Measurements from ENCODE around the gene GABRG3. TPM values are rescaled to one million over a fixed set of nuclear protein-coding genes. Genes with fewer than 3 reads are reported as not detected.

GABRG3 gene
- polyA plus RNA-seq, 2 of the 4 experiments (the other 2 are of a cell fraction) = 0.08 to 0.18 TPM

DNA sequence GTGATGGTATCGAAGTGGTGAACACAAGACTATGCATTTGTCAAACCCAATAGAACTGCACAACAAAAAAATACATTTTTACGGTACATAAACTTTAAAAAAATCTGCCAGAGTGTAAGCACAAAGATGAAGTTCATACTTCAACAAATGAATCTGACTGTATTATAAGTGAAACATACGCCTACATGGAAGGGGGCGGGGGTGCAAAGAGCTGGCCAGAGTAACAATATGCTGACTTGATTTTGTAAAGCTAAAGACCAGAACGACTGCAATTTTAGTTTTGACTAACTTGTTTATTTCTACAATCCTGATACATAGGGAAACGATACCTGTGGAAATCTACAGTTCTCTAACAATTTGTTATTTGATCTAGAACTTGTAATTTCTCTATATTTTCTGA is 426.0 kb downstream of the GABRG3 start:
- no peak overlapping the region for H3K4me3 ChIP-seq
- 27% methylated on average over 6 of the region's 6 CpGs for WGBS (ENCODE audit: missing lambda C conversion rate)
- no peak overlapping the region for H3K4me2 ChIP-seq
- no peak for DNase-seq (ENCODE audit: low read depth in 1 of 2, low spot score in 1 of 2)
- ChIA-PET POLR2A (no interaction called here), CTCF (no interaction called here)
- no peaks in the 10 kb centered on the region for H3K9me3 ChIP-seq
- no peak overlapping the region for H3K27ac ChIP-seq
- no peaks in the 10 kb centered on the region for H3K4me1 ChIP-seq
- TF ChIP-seq NPAS2 (CRISPR knock-in tag; IDR thresholded peaks at IDR 0.05; ENCODE audit: borderline replicate concordance) (no peak), GATA3 (IDR thresholded peaks at IDR 0.05; ENCODE audit: borderline replicate concordance) (no peak), MAZ (IDR thresholded peaks at IDR 0.05; ENCODE audit: borderline replicate concordance, low read depth, low read length) (no peak), MAFK (IDR thresholded peaks at IDR 0.05; ENCODE audit: partially characterized antibody) (no peak), EHF (CRISPR knock-in tag; IDR thresholded peaks at IDR 0.05) (no peak), HEYL (CRISPR knock-in tag; IDR thresholded peaks at IDR 0.05) (no peak), ZC3H11A (IDR thresholded peaks at IDR 0.05) (no peak), POLR2A (IDR thresholded peaks at IDR 0.05; ENCODE audit: low read length) (no peak), NFE2L2 (conservative IDR thresholded peaks at IDR 0.05; ENCODE audit: low read length) (no peak), KDM5A (IDR thresholded peaks at IDR 0.05) (no peak), REST (IDR thresholded peaks at IDR 0.05) (no peak)
- TF ChIP-seq, protein P1, sequence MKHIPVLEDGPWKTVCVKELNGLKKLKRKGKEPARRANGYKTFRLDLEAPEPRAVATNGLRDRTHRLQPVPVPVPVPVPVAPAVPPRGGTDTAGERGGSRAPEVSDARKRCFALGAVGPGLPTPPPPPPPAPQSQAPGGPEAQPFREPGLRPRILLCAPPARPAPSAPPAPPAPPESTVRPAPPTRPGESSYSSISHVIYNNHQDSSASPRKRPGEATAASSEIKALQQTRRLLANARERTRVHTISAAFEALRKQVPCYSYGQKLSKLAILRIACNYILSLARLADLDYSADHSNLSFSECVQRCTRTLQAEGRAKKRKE (CRISPR knock-in tag; IDR thresholded peaks at IDR 0.05; ENCODE audit: low read depth) = no peak
- no peak for FAIRE-seq
- no peak for ATAC-seq

- ATAC-seq (no peak), DNase-seq (ENCODE audit: low read depth in 1 of 2, low spot score in 1 of 2) (no peak), FAIRE-seq (no peak)
- H3K27ac ChIP-seq = no peak overlapping the region
- no peak overlapping the region for H3K4me2 ChIP-seq
- TF ChIP-seq HDAC2 (IDR thresholded peaks at IDR 0.05) (no peak), KDM5A (IDR thresholded peaks at IDR 0.05) (no peak), HOXB5 (CRISPR knock-in tag; IDR thresholded peaks at IDR 0.05) (no peak), JUN (IDR thresholded peaks at IDR 0.05) (no peak), CTCF (IDR thresholded peaks at IDR 0.05) (no peak), NFE2L2 (conservative IDR thresholded peaks at IDR 0.05; ENCODE audit: low read length) (no peak), KDM1A (IDR thresholded peaks at IDR 0.05; ENCODE audit: low read depth) (no peak)
- ChIA-PET POLR2A (no interaction called here), CTCF (no interaction called here)
- no peak overlapping the region for H3K4me3 ChIP-seq
- WGBS (ENCODE audit: missing lambda C conversion rate) = 54% methylated on average over 8 of the region's 8 CpGs
- no peaks in the 10 kb centered on the region for H3K9me3 ChIP-seq
- H3K4me1 ChIP-seq = no peaks in the 10 kb centered on the region
These were observed 427.7 kb downstream of the GABRG3 start for GRCh38 chr15:27398631-27399161.

DNA sequence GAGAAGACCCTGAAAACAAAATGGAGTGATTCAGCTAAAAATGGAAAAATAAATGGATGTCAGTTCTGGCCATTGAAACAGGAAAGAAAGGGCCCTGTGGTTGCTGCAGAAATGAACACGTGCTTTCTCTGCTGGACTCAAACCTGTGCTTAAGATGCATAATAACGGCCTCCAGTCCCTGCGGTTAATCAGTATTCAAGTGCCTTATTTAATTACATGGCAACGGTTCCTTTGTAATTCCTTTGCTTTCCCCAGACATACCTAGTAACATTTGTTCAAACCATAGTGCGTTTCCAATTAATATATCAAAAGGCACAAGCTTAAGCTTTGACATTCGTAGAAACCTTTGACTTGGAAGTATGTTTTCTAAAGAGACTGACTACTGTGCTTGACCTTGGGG is 428.3 kb downstream of the GABRG3 start:
- no peak overlapping the region for H3K4me2 ChIP-seq
- H3K4me1 ChIP-seq = no peaks in the 10 kb centered on the region
- DNase-seq (ENCODE audit: low read depth in 1 of 2, low spot score in 1 of 2) (no peak), ATAC-seq (no peak), FAIRE-seq (no peak)
- whole genome bisulfite sequencing (ENCODE audit: missing lambda C conversion rate) = 27% methylated on average over 6 of the region's 6 CpGs
- no peak overlapping the region for H3K4me3 ChIP-seq
- ChIA-PET CTCF (no interaction called here), POLR2A (no interaction called here)
- TF ChIP-seq POLR2AphosphoS2 (conservative IDR thresholded peaks at IDR 0.05; ENCODE audit: low read length) (no peak), RAD21 (conservative IDR thresholded peaks at IDR 0.05 in 1 of 2, IDR thresholded peaks at IDR 0.05 in 1 of 2) (no peak), ZC3H11A (IDR thresholded peaks at IDR 0.05) (no peak), GATA3 (IDR thresholded peaks at IDR 0.05; ENCODE audit: borderline replicate concordance) (no peak), NFE2L2 (conservative IDR thresholded peaks at IDR 0.05; ENCODE audit: low read length) (no peak), FOSB (CRISPR knock-in tag; IDR thresholded peaks at IDR 0.05) (no peak), NPAS2 (CRISPR knock-in tag; IDR thresholded peaks at IDR 0.05; ENCODE audit: borderline replicate concordance) (no peak), HEYL (CRISPR knock-in tag; IDR thresholded peaks at IDR 0.05) (no peak), HOXB5 (CRISPR knock-in tag; IDR thresholded peaks at IDR 0.05) (no peak), BHLHE40 (IDR thresholded peaks at IDR 0.05; ENCODE audit: low read depth, low read length) (no peak), CBX2 (IDR thresholded peaks at IDR 0.05; ENCODE audit: borderline replicate concordance, low read depth) (no peak), HDAC2 (IDR thresholded peaks at IDR 0.05) (no peak)
- TF ChIP-seq, protein P2, sequence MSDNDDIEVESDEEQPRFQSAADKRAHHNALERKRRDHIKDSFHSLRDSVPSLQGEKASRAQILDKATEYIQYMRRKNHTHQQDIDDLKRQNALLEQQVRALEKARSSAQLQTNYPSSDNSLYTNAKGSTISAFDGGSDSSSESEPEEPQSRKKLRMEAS (IDR thresholded peaks at IDR 0.05) = no peak
- TF ChIP-seq, protein P3, sequence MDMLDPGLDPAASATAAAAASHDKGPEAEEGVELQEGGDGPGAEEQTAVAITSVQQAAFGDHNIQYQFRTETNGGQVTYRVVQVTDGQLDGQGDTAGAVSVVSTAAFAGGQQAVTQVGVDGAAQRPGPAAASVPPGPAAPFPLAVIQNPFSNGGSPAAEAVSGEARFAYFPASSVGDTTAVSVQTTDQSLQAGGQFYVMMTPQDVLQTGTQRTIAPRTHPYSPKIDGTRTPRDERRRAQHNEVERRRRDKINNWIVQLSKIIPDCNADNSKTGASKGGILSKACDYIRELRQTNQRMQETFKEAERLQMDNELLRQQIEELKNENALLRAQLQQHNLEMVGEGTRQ (IDR thresholded peaks at IDR 0.05) = no peak
- TF ChIP-seq, protein P4, sequence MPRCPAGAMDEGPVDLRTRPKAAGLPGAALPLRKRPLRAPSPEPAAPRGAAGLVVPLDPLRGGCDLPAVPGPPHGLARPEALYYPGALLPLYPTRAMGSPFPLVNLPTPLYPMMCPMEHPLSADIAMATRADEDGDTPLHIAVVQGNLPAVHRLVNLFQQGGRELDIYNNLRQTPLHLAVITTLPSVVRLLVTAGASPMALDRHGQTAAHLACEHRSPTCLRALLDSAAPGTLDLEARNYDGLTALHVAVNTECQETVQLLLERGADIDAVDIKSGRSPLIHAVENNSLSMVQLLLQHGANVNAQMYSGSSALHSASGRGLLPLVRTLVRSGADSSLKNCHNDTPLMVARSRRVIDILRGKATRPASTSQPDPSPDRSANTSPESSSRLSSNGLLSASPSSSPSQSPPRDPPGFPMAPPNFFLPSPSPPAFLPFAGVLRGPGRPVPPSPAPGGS (IDR thresholded peaks at IDR 0.05) = no peak
- H3K9me3 ChIP-seq = no peaks in the 10 kb centered on the region
- no peak overlapping the region for H3K27ac ChIP-seq
